ENCODE measurements around the gene HRH1. TPM values are rescaled to one million over a fixed set of nuclear protein-coding genes. Genes with fewer than 3 reads are reported as not detected.

The HRH1 gene
- total RNA-seq, 4 donors from 2014 or later, result 0.75 to 1.2 (median 0.98) TPM

- H3K36me3 ChIP-seq, result no peaks in the 10 kb centered on the region
- TF ChIP-seq POLR2A (IDR thresholded peaks at IDR 0.05) (no peak), CTCF (IDR thresholded peaks at IDR 0.05 in 4 of 5, conservative IDR thresholded peaks at IDR 0.05 in 1 of 5) (no peak)
- intact Hi-C loops (cut with DNase I; ENCODE audit: low total_unique reads) (no loop called here), in situ Hi-C loops (cut with MboI; ENCODE audit: low sequenced_read_pairs in 4 of 4) (no loop called here)
- DNase-seq (no peak), ATAC-seq (no peak)
- H3K9me3 ChIP-seq, result no peaks in the 10 kb centered on the region
- H3K27ac ChIP-seq, result no peak overlapping the region
- H3K4me3 ChIP-seq, result no peak overlapping the region
- no peaks in the 10 kb centered on the region for H3K4me1 ChIP-seq
- H3K27me3 ChIP-seq, result no peaks in the 10 kb centered on the region
Measured at GRCh38 chr3:11258958-11259357, 104.7 kb downstream of the HRH1 start.

GRCh38 chr3:11260460-11260859 lies 106.2 kb downstream of the HRH1 start:
- Histone ChIP-seq H3K4me3 (no peak overlapping the region), H3K36me3 (no peaks in the 10 kb centered on the region), H3K4me1 (no peaks in the 10 kb centered on the region), H3K27me3 (no peaks in the 10 kb centered on the region), H3K27ac (no peak overlapping the region), H3K9me3 (no peaks in the 10 kb centered on the region)
- intact Hi-C loops (cut with DNase I; ENCODE audit: low total_unique reads) (no loop called here), in situ Hi-C loops (cut with MboI; ENCODE audit: low sequenced_read_pairs in 4 of 4) (no loop called here)
- ATAC-seq (no peak), DNase-seq (no peak)
- TF ChIP-seq POLR2A (IDR thresholded peaks at IDR 0.05) (no peak), CTCF (IDR thresholded peaks at IDR 0.05 in 4 of 5, conservative IDR thresholded peaks at IDR 0.05 in 1 of 5) (no peak)

- no peaks in the 10 kb centered on the region for H3K36me3 ChIP-seq
- no peaks in the 10 kb centered on the region for H3K9me3 ChIP-seq
- no peak overlapping the region for H3K27ac ChIP-seq
- no peak for ATAC-seq
- H3K4me3 ChIP-seq, result no peak overlapping the region
- in situ Hi-C loops (cut with MboI; ENCODE audit: low sequenced_read_pairs in 4 of 4), result no loop called here
- peaks cover 0 to 4% (median 0%) of the 10 kb centered on the region in 3 donors for H3K27me3 ChIP-seq
- intact Hi-C loops (cut with DNase I; ENCODE audit: low total_unique reads), result no loop called here
- no peak for DNase-seq
- TF ChIP-seq POLR2A (IDR thresholded peaks at IDR 0.05) (no peak), CTCF (IDR thresholded peaks at IDR 0.05 in 4 of 5, conservative IDR thresholded peaks at IDR 0.05 in 1 of 5) (no peak)
- peaks cover 11 to 18% of the 10 kb centered on the region in 2 donors for H3K4me1 ChIP-seq
Measured at GRCh38 chr3:11269007-11269406, 114.7 kb downstream of the HRH1 start.

- Histone ChIP-seq H3K4me3 (peak within 1 kb of the TSS; percentile 75 to 99 (median 89)), H3K27me3 (peaks cover 0 to 3% (median 0%) of the 10 kb centered on the region in 3 donors), H3K27ac (peak within 1 kb of the TSS; percentile 83 to 93 (median 90)), H3K36me3 (no peaks in the 10 kb centered on the region), H3K4me1 (peaks cover 11 to 20% of the 10 kb centered on the region in 2 donors), H3K9me3 (no peaks in the 10 kb centered on the region)
- peak; percentile 85 to 93 for DNase-seq
- TF ChIP-seq CTCF (IDR thresholded peaks at IDR 0.05 in 4 of 5, conservative IDR thresholded peaks at IDR 0.05 in 1 of 5) (peak in 3 of 5 experiments; percentile 12 to 23 (median 22)), POLR2A (IDR thresholded peaks at IDR 0.05) (peak; percentile 77 to 78)
- intact Hi-C loops (cut with DNase I; ENCODE audit: low total_unique reads), result loop anchor here (1.0 to 10.0 kb wide), 2 partner anchors 87 to 574 kb away; partner anchors contain the start of gene TAMM41
- ATAC-seq, result peak; percentile 94 to 97
- in situ Hi-C loops (cut with MboI; ENCODE audit: low sequenced_read_pairs in 4 of 4), result no loop called here
Measured at GRCh38 chr3:11271986-11272904, 118.0 kb downstream of the HRH1 start, which contains the start of gene ATG7. Gene ATG7, plus strand, starts transcription at chr3:11272397. Its CDS starts 26,299 bp downstream, at chr3:11298696.
